K562 (cell line): ENCODE measurements around the gene CYP2J2. TPM values are rescaled to one million over a fixed set of nuclear protein-coding genes. Genes with fewer than 3 reads are reported as not detected.
"Not testable (repeated sequence)": the region's sequence is repeated elsewhere in the genome, so short reads cannot be mapped to it uniquely, and the experiment has no call there.

Experiments
- ATAC-seq: fragments of 200-7000 bp; cut with Tn5 transposase; 3 replicates; pipeline ENCODE4 v1.9.1; 2020; ENCODE audit warnings: moderate library complexity
- BruUV-seq: library from RNA; stranded (reverse); fragments of 400-500 nt; replicated peaks from 2 replicates; lab custom pipeline; 2021; lab: Mats Ljungman, UMichigan
- CTCF ChIA-PET: fragments of 300-600 bp; formaldehyde crosslinking; extraction: SDS; loops from one replicate; lab custom pipeline; 2021; ENCODE audit warnings: low intra/inter-chr PET ratio; lab: Yijun Ruan, JAX
- POLR2A ChIA-PET: fragments of 300-600, 350-650 bp; sonication (Branson Sonifier 250); formaldehyde crosslinking; extraction: SDS; loops from one replicate; lab custom pipeline; 2021; ENCODE audit warnings: antibody characterized with exemption, inconsistent platforms; lab: Yijun Ruan, JAX
- DNase-seq, 4 experiments: peaks; one replicate each; pipeline versions ENCODE4 v3.0.0 to v3.0.0-alpha.2; 2011 to 2018; ENCODE audit warnings: low spot score in 3 of 4, mixed read lengths in 3 of 4; ENCODE audit errors: extremely low read depth in 1 of 4
- FAIRE-seq: peaks from 2 replicates; lab custom pipeline; 2011; peaks lifted over from hg19 to GRCh38; lab: Jason Lieb, UNC
- H2AFZ ChIP-seq: 2 replicates; pipeline ENCODE4 v1.6.0; 2011; ENCODE audit warnings: low read depth, low read length, control low read depth, inconsistent platforms
- H3K27ac ChIP-seq: fragments of 200-600 bp; 3 replicates; pipeline ENCODE4 v1.8.0; 2011; ENCODE audit warnings: low read depth, mild to moderate bottlenecking, control low read depth, inconsistent platforms, low read length, moderate library complexity, mixed read lengths; ENCODE audit errors: extremely low read depth
- H3K27me3 ChIP-seq, 2 experiments: fragments of 300-600 bp in 1 of 2; 2 replicates in 1 of 2; 3 replicates in 1 of 2; pipeline versions ENCODE4 v1.6.0 to v1.8.0; 2011; ENCODE audit warnings: inconsistent platforms in 2 of 2, low read length in 2 of 2, mild to moderate bottlenecking in 1 of 2, mixed read lengths in 1 of 2, moderate library complexity in 1 of 2; ENCODE audit not compliant: control insufficient read depth in 2 of 2, insufficient read depth in 2 of 2
- H3K36me3 ChIP-seq: fragments of 300-600 bp; 3 replicates; pipeline ENCODE4 v1.8.0; 2011; ENCODE audit warnings: mild to moderate bottlenecking, low read length, inconsistent platforms; ENCODE audit not compliant: control insufficient read depth, insufficient read depth
- H3K4me1 ChIP-seq, 2 experiments: fragments of 200-600 bp in 1 of 2; replicated peaks in 1 of 2; 2 replicates in 1 of 2; 3 replicates in 1 of 2; pipeline versions ENCODE4 v1.5.1 to v1.8.0; 2011; ENCODE audit warnings: inconsistent platforms in 2 of 2, low read length in 2 of 2, mild to moderate bottlenecking in 1 of 2, mixed read lengths in 1 of 2, moderate library complexity in 1 of 2; ENCODE audit not compliant: control insufficient read depth in 2 of 2, insufficient read depth in 2 of 2
- H3K4me2 ChIP-seq: 2 replicates; pipeline ENCODE4 v1.6.1; 2011; ENCODE audit warnings: low read length, control low read depth, inconsistent platforms, mixed read lengths; ENCODE audit not compliant: insufficient read depth
- H3K4me3 ChIP-seq: fragments of 200-600 bp; sonication (generic), shearing (Covaris generic); 2 replicates; pipeline ENCODE4 v1.5.1; 2016; ENCODE audit warnings: control low read depth, inconsistent platforms
- H3K79me2 ChIP-seq: fragments of 200-600 bp; 3 replicates; pipeline ENCODE4 v1.8.0; 2011; ENCODE audit warnings: low read length, inconsistent platforms; ENCODE audit not compliant: control insufficient read depth, insufficient read depth
- H3K9ac ChIP-seq, 2 experiments: 2 replicates each; pipeline versions ENCODE4 v1.6.0 to v1.6.1; 2011; ENCODE audit warnings: low read depth in 2 of 2, low read length in 2 of 2, control low read depth in 1 of 2, inconsistent platforms in 1 of 2, mild to moderate bottlenecking in 1 of 2, mixed read lengths in 1 of 2; ENCODE audit not compliant: insufficient read depth in 1 of 2
- H3K9me1 ChIP-seq: one replicate; pipeline ENCODE4 v1.6.0; 2011; ENCODE audit warnings: inconsistent platforms, mild to moderate bottlenecking, low read length, moderate library complexity; ENCODE audit not compliant: control insufficient read depth, insufficient read depth
- H3K9me3 ChIP-seq: replicated peaks from 2 replicates; pipeline ENCODE4 v1.5.1; 2011; ENCODE audit warnings: low read depth, low read length, inconsistent platforms; ENCODE audit not compliant: control insufficient read depth, insufficient read depth
- H4K20me1 ChIP-seq: replicated peaks from 2 replicates; pipeline ENCODE4 v1.6.1; 2011; ENCODE audit warnings: low read length, inconsistent platforms, mixed read lengths; ENCODE audit not compliant: control insufficient read depth, insufficient read depth
- IFI16 ChIP-seq: fragments of 250-450 bp; sonication (Bioruptor Pico); IDR thresholded peaks from 2 replicates; pipeline ENCODE4 v2.1.2; 2022; ENCODE audit warnings: mild to moderate bottlenecking, inconsistent platforms
- NKRF ChIP-seq: fragments of 450-650 bp; IDR thresholded peaks from 2 replicates; pipeline ENCODE4 v1.6.1; 2016; ENCODE audit warnings: borderline replicate concordance
- TBL1XR1 ChIP-seq, 2 experiments: IDR thresholded peaks; 2 replicates each; pipeline ENCODE4 v1.6.1; 2012; ENCODE audit warnings: improper control_type of control experiment in 2 of 2, low read length in 2 of 2, mild to moderate bottlenecking in 1 of 2
- ZBTB26 ChIP-seq: fragments of 450-650 bp; formaldehyde crosslinking; IDR thresholded peaks from 2 replicates; pipeline ENCODE4 v1.4.0; 2022; ENCODE audit warnings: missing genetic modification characterization
- ZNF212 ChIP-seq: fragments of 450-650 bp; formaldehyde crosslinking; IDR thresholded peaks from 2 replicates; pipeline ENCODE4 v1.4.0; 2020; ENCODE audit warnings: mild to moderate bottlenecking
- WGBS: fragments of 100-300 bp; shearing (Covaris generic); methylation state at CpG from one replicate; pipeline ENCODE4 v1.1.6; 2016; ENCODE audit warnings: low coverage, mixed read lengths; ENCODE audit not compliant: insufficient coverage; ENCODE audit errors: missing lambda C conversion rate; 5-methylcytosine and 5-hydroxymethylcytosine counted together
- in situ Hi-C: fragments of 300-500 bp; cut with MboI; formaldehyde crosslinking; loops from 4 replicates; pipeline ENCODE4 v1.15.0; 2018; ENCODE audit warnings: inconsistent platforms, mixed read lengths
- intact Hi-C: fragments of 100-400 bp; cut with micrococcal nuclease; formaldehyde crosslinking; loops from 2 replicates; pipeline ENCODE4 v1.14.2; 2022
- polyA plus RNA-seq, 8 experiments: library from polyadenylated mRNA; depleted of rRNA in 4 of 8; stranded (reverse) in 5 of 8; unstranded in 3 of 8; fragments of >200 nt; fragmentation: Nextera tagmentation in 2 of 8; fragmentation: Illumina TruSeq in 1 of 8; extraction: Ambion mirVana in 2 of 8; extraction: Trizol in 1 of 8; gene quantifications; 2 replicates each; pipeline versions ENCODE4 v1.2.1 to v1.2.3, GENCODE V29; 2011 to 2014; ENCODE audit warnings: inconsistent platforms in 1 of 8, missing spikeins in 1 of 8
- total RNA-seq, 7 experiments: library from RNA; depleted of rRNA in 6 of 7; stranded (reverse); fragments of >200 nt in 6 of 7; fragmentation: Illumina TruSeq in 2 of 7; extraction: Trizol in 2 of 7; gene quantifications; 2 replicates each; pipeline versions ENCODE4 v1.2.1 to v1.2.3, GENCODE V29; 2011 to 2021; ENCODE audit warnings: low replicate concordance in 1 of 7

CYP2J2 gene
- total and polyA plus RNA-seq, 9 of the 15 experiments (the other 6 are each of a cell fraction or from before 2014, with no cell fraction given) = not detected

GRCh38 chr1:59915516-59915915 is 11.1 kb downstream of the CYP2J2 start:
- FAIRE-seq (no peak), DNase-seq (no peak), ATAC-seq (no peak)
- no peak overlapping the region for H3K4me2 ChIP-seq
- intact Hi-C loops (no loop called here), in situ Hi-C loops (no loop called here)
- H3K4me1 ChIP-seq = no peaks in the 10 kb centered on the region
- H3K27ac ChIP-seq = no peak overlapping the region
- H3K9me1 ChIP-seq = no peaks in the 10 kb centered on the region
- H2AFZ ChIP-seq = no peak overlapping the region
- H3K36me3 ChIP-seq = no peaks in the 10 kb centered on the region
- ChIA-PET POLR2A (no interaction called here), CTCF (no interaction called here)
- BruUV-seq = no TSS peak
- H3K4me3 ChIP-seq = no peak overlapping the region
- H4K20me1 ChIP-seq = no peaks in the 10 kb centered on the region
- no peak overlapping the region for H3K9ac ChIP-seq
- H3K27me3 ChIP-seq = no peaks in the 10 kb centered on the region
- TF ChIP-seq ZNF212 (CRISPR knock-in tag) (no peak), NKRF (no peak), IFI16 (CRISPR knock-in tag) (no peak), TBL1XR1 (IDR thresholded peaks at IDR 0.05; ENCODE audit: low read length in 2 of 2) (no peak), ZBTB26 (CRISPR knock-in tag) (no peak)
- no peaks in the 10 kb centered on the region for H3K79me2 ChIP-seq
- 0% methylated on average over 1 of the region's 1 CpG for WGBS
- no peaks in the 10 kb centered on the region for H3K9me3 ChIP-seq

GRCh38 chr1:59914791-59915286 is 11.7 kb downstream of the CYP2J2 start:
- FAIRE-seq, in situ Hi-C loops, BruUV-seq, ATAC-seq, H3K36me3 ChIP-seq, H3K4me2 ChIP-seq, CTCF ChIA-PET, H3K9ac ChIP-seq, H3K4me3 ChIP-seq, DNase-seq, POLR2A ChIA-PET, H3K9me3 ChIP-seq, H4K20me1 ChIP-seq, H3K27me3 ChIP-seq, intact Hi-C loops, H3K4me1 ChIP-seq, H3K79me2 ChIP-seq, H3K9me1 ChIP-seq, H2AFZ ChIP-seq, H3K27ac ChIP-seq: not testable (repeated sequence)
- 4% methylated on average over 7 of the region's 7 CpGs for WGBS
